NB4 (cell line): ENCODE measurements around the gene MOSMO.

Experiments used
- POLR2A ChIP-seq: IDR thresholded peaks from 2 replicates; pipeline ENCODE4 v1.6.1; 2011; ENCODE audit warnings: mild to moderate bottlenecking; ENCODE audit not compliant: insufficient read length; ENCODE audit errors: extremely low read depth
- TF ChIP-seq, protein P1 (sequence below): IDR thresholded peaks from one replicate; pipeline ENCODE4 v1.5.1; 2012; ENCODE audit warnings: low read depth, low read length

- TF ChIP-seq, protein P1, sequence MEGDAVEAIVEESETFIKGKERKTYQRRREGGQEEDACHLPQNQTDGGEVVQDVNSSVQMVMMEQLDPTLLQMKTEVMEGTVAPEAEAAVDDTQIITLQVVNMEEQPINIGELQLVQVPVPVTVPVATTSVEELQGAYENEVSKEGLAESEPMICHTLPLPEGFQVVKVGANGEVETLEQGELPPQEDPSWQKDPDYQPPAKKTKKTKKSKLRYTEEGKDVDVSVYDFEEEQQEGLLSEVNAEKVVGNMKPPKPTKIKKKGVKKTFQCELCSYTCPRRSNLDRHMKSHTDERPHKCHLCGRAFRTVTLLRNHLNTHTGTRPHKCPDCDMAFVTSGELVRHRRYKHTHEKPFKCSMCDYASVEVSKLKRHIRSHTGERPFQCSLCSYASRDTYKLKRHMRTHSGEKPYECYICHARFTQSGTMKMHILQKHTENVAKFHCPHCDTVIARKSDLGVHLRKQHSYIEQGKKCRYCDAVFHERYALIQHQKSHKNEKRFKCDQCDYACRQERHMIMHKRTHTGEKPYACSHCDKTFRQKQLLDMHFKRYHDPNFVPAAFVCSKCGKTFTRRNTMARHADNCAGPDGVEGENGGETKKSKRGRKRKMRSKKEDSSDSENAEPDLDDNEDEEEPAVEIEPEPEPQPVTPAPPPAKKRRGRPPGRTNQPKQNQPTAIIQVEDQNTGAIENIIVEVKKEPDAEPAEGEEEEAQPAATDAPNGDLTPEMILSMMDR, result no peak
- no peak for TF ChIP-seq POLR2A
Measured at GRCh38 chr16:21963887-21964286, 44.0 kb upstream of the MOSMO start.
